Colonic mucosa (tissue), 4 donors: ENCODE results near the gene TMEM163. TPM values are rescaled to one million over a fixed set of nuclear protein-coding genes. Genes with fewer than 3 reads are reported as not detected.
"Not testable (repeated sequence)": the region's sequence is repeated elsewhere in the genome, so short reads cannot be mapped to it uniquely, and the experiment has no call there.

ENCODE experiments used
- DNase-seq: peaks from one replicate; pipeline ENCODE4 v3.0.0-alpha.2; 2020
- H3K27ac ChIP-seq: fragments of 200-600 bp; one replicate; pipeline ENCODE4 v1.8.0; 2021
- H3K27me3 ChIP-seq: fragments of 200-600 bp; one replicate; pipeline ENCODE4 v1.8.0; 2021
- H3K36me3 ChIP-seq: fragments of 200-600 bp; one replicate; pipeline ENCODE4 v1.8.0; 2021
- H3K4me1 ChIP-seq: fragments of 200-600 bp; one replicate; pipeline ENCODE4 v1.8.0; 2021; ENCODE audit warnings: mild to moderate bottlenecking
- H3K4me3 ChIP-seq: fragments of 200-600 bp; one replicate; pipeline ENCODE4 v1.8.0; 2021
- H3K9ac ChIP-seq, 2 donors: one replicate each; pipeline ENCODE4 v1.7.0; 2013; ENCODE audit warnings: control low read depth in 2 of 2, low read depth in 2 of 2, low read length in 2 of 2
- H3K9me3 ChIP-seq: fragments of 200-600 bp; one replicate; pipeline ENCODE4 v1.8.0; 2021
- intact Hi-C: fragments of 100-400 bp; cut with DNase I; formaldehyde crosslinking; loops from one replicate; pipeline ENCODE4 v1.14.1; 2022
- total RNA-seq, 2 donors: library from RNA; stranded (reverse); fragmentation: NEBNext Ultra II Directional in 1 of 2; extraction: Animal tissue kit (Norgen Biotek cat#: 25700) in 1 of 2; gene quantifications; one replicate each; pipeline ENCODE4 v1.2.1, GENCODE V29; 2021
- TF ChIP-seq, protein P1 (sequence below): fragments of 200-600 bp; IDR thresholded peaks from one replicate; pipeline ENCODE4 v1.8.0; 2022; ENCODE audit warnings: antibody characterized with exemption, mild to moderate bottlenecking
- donor health status: healthy.
- donor health status: DM: no; HTN: no; CAD: no.
- donor health status: DM: no; HTN: no; CAD: no.

TMEM163 gene
- total RNA-seq, 2 donors from 2014 or later, result 0.29 TPM; not detected in 1

DNA sequence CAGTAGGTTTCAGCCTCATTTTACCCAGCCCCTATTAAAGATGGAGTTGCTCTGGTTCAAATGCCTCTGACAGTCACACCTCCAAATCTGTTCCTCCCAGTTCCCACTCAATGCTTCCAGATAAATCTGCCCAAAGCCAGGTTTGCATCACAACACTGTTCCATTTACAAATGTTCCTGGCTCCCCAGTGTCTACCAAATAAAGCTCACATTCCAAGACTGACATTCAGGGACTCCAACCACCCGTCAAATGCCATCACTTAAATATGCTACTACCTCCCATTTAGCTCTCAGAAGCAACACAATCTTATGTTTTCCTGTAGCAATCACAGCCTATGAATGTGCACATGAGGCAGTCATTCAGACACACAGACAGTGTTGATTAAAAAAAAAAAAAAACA, 127.3 kb downstream of the TMEM163 start:
- Histone ChIP-seq H3K4me3 (no peak overlapping the region), H3K36me3 (no peaks in the 10 kb centered on the region), H3K9me3 (no peaks in the 10 kb centered on the region), H3K4me1 (no peaks in the 10 kb centered on the region), H3K27me3 (no peaks in the 10 kb centered on the region), H3K27ac (no peak overlapping the region), H3K9ac (no peak overlapping the region)
- DNase-seq, result no peak
- intact Hi-C loops, result no loop called here
- TF ChIP-seq, protein P1, sequence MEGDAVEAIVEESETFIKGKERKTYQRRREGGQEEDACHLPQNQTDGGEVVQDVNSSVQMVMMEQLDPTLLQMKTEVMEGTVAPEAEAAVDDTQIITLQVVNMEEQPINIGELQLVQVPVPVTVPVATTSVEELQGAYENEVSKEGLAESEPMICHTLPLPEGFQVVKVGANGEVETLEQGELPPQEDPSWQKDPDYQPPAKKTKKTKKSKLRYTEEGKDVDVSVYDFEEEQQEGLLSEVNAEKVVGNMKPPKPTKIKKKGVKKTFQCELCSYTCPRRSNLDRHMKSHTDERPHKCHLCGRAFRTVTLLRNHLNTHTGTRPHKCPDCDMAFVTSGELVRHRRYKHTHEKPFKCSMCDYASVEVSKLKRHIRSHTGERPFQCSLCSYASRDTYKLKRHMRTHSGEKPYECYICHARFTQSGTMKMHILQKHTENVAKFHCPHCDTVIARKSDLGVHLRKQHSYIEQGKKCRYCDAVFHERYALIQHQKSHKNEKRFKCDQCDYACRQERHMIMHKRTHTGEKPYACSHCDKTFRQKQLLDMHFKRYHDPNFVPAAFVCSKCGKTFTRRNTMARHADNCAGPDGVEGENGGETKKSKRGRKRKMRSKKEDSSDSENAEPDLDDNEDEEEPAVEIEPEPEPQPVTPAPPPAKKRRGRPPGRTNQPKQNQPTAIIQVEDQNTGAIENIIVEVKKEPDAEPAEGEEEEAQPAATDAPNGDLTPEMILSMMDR, result no peak

DNA sequence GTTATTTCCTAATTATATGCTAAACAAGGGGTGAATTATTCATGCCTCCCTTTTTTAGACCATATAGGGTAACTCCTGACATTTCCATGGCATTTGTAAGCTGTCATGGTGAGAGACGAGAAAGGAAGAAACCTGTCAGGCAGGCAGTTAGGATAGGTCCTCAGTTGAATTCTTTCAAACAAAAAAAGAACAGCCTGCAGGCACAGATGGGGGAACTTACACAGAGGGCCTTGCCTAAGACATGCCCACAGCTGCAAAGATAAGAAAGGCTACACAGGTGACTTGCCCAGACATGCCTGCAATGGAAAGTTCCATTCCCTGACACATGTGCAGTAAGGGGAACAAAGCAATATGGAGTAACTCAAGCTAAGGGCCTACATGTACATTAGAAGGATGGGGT, 128.1 kb downstream of the TMEM163 start:
- H3K27me3 ChIP-seq, result no peaks in the 10 kb centered on the region
- no peaks in the 10 kb centered on the region for H3K9me3 ChIP-seq
- H3K9ac ChIP-seq, result no peak overlapping the region
- H3K4me3 ChIP-seq, result no peak overlapping the region
- DNase-seq, result no peak
- TF ChIP-seq, protein P1, result no peak
- intact Hi-C loops, result no loop called here
- H3K27ac ChIP-seq, result no peak overlapping the region
- H3K4me1 ChIP-seq, result no peaks in the 10 kb centered on the region
- H3K36me3 ChIP-seq, result no peaks in the 10 kb centered on the region

DNA sequence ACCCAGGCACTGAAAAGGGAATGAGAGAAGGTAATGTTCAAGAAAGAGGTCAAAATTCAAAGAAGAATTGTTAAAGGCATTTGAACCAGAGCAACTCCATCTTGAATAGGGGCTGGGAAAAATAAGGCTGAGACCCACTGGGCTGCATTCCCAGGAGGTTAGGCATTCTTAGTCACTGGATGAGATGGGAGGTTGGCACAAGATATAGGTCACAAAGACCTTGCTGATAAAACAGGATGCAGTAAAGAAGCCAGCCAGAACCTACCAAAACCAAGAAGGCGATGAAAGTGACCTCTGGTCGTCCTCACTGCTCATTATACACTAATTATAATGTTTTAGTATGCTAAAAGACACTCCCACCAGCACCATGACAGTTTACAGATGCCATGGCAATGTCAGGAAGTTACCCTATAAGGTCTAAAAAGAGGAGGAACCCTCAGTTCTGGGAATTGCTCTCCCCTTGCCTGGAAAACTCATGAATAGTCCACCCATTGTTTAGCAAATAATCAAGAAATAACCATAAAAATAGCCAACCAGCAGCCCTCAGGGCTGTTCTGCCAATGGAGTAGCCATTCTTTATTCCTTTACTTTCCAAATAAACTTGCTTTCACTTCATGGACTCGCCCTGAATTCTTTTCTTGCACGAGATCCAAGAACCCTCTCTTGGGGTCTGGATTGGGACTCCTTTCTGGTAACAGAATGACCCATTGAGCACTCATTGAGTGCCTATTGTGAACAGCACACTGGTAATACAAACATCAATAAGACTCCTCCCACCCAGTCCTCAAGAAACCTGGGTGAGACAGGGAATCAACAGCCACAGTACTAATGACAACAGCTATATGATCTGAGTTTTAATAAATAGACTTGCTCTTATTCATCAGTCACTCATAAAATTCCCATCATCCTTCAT, 129.4 kb downstream of the TMEM163 start:
- H3K27ac ChIP-seq, intact Hi-C loops, H3K9me3 ChIP-seq, H3K27me3 ChIP-seq, H3K9ac ChIP-seq, H3K4me1 ChIP-seq, H3K4me3 ChIP-seq, DNase-seq, H3K36me3 ChIP-seq: not testable (repeated sequence)

DNA sequence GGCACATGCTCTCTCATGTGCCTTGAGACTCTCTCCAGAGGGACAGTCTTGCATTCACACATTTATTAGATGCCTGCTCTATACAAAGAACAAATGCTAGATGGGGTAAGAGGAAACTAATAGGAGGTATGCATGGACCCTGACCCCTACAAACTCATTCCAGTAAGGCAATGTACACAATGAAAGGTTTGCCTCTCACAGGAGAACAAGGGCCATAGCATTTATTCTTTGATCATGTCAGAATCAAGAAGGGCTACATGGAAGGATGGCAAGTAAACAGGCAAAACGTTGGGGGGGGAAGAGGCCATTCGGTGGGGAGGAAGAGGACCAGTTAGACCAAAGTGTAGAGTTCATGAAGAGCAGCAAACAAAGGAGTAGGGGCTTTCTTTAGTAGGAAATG, 130.2 kb downstream of the TMEM163 start:
- Histone ChIP-seq H3K9ac (no peak overlapping the region), H3K27ac (no peak overlapping the region), H3K9me3 (no peaks in the 10 kb centered on the region), H3K27me3 (no peaks in the 10 kb centered on the region), H3K4me1 (no peaks in the 10 kb centered on the region), H3K36me3 (no peaks in the 10 kb centered on the region), H3K4me3 (no peak overlapping the region)
- intact Hi-C loops, result no loop called here
- DNase-seq, result no peak
- TF ChIP-seq, protein P1, result no peak

DNA sequence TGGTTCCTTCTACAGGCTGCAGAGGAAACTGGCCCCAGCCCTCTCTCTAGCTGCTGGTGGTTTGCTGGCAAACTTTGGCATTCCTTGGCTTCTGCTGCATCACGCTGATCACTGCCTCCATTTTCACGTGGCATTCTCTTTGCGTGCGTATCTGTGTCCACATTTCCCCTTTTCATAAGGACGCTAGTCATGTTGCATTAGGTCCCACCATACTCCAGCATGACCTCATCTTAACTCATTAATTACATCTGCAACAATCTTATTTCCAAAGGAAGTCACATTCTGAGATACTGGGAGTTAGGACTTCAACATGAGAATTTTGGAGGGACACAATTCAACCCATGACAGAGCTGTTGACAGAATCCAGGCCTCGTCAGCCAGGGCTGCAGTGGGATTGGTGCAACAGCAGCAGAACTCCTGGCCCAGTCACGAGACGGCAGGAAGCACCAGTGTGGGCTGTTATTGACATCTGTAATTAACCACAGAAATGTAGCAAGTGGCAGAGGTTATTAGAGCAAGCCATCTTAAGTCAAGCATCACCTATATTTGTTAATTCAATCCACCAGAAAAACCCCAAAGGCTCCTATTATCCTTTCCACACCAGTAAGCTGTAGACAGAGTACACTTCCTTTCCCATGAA, 132.4 kb downstream of the TMEM163 start:
- intact Hi-C loops, result no loop called here
- H3K4me3 ChIP-seq, result no peak overlapping the region
- TF ChIP-seq, protein P1, result no peak
- no peaks in the 10 kb centered on the region for H3K27me3 ChIP-seq
- H3K36me3 ChIP-seq, result no peaks in the 10 kb centered on the region
- no peaks in the 10 kb centered on the region for H3K9me3 ChIP-seq
- no peak overlapping the region for H3K27ac ChIP-seq
- no peak for DNase-seq
- H3K4me1 ChIP-seq, result no peaks in the 10 kb centered on the region
- H3K9ac ChIP-seq, result no peak overlapping the region
